HG02610 (cell line): Measurements from ENCODE around the gene MSANTD1.

ENCODE experiments used
- ATAC-seq: cut with Tn5 transposase; IDR thresholded peaks from one replicate; pipeline ENCODE4 v1.9.1; 2021; ENCODE audit warnings: mild to moderate bottlenecking, moderate library complexity; ENCODE audit not compliant: unreplicated experiment

Gene MSANTD1

DNA sequence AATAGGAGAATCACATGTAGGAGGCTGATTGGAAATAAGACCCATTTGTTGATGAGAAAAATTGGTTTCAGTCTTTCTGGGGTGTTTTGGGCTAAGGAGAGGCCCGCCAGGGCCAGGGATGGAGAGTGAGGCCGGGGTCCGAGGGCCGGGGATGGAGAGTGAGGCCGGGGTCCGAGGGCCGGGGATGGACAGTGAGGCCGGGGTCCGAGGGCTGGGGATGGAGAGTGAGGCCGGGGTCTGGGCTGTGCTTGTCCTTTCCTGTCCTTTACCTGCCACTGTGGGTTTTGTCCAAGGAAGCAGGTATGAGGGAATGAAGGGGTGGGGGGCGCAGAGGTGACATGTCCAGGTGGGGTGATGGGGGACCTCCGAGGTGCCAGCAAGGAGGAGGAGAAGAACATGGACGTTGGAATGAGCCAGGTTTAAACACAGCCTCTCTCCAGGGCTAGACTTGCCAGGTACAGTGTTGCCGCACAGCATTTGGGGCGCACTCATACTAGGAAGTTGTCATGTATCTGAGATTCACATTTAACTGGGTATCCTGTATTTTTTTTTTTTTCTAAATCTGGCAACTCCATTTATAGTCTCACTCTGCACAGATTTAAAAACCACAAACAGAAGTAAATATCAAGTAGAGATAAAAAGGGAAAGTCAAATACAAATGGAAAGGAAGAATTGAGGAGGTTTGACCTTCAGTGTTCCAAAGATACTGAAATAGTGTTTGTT lies 52.7 kb downstream of the MSANTD1 start:
- ATAC-seq, result no peak

DNA sequence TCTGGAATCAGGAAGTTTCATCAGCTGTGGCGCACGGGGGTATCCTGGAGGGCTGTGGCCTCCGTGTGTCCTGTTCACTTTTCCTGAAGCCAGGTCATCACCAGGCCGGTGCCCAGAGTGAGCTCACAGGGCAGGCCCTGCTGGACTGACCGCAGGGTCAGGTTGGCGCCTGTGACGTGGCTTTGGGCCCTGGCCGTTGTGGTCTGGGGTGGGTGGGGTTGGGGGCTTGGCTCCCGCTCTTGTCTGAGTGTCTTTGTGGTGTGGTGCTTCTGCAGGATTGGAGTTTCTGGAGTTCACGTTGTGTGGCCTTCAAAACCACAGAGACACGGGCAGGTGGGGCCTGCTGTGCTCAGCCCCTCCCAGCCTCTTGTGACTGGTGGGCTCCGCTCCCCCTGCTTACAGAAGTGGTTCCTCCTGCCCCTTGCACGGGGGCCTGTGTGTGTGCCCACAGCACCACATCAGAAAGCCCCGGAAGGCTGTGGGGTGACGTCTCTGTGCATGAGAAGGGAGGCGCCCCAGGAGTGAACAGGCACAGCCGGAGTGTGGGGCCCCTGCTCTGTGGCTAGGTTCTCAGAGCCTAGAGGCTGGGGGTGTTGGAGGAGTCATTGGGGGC lies 53.3 kb downstream of the MSANTD1 start:
- no peak for ATAC-seq

DNA sequence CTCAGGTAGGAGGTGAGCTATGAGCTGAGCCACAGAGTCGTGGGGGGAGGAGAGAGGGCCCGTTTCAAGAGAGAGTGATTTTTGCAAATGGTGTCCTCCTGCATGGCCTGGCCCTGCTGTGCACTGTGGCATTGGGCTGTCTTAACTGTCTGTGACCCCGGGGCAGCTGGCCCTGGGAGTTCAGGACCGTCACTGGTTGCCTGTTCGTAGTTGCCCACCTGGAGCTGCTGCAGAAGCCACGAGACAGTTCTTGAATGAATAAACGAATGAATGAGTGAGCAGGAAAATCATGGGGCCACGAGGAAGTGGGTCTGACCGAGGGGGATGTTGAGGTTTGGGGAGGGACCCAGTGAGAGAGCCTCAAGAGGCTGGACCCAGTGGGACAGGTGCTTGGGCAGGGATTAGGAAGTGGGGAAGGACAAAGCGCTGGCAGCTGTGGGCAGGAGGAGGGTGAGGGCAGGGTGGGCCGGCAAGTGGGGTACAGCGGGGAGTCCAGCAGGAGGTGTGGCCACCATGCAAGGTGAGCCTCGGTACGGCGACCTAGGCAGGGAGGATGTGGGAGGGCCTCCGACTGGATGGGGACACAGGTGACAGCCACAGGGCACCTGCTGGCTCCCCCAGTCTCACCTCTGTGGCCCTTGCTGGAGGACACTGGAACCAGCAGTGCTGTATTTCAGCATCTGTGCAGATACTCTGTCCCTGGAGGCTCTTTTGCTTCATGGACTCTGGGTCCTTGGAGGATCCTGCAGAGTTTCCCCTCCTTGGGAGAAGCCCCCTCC lies 54.0 kb downstream of the MSANTD1 start:
- ATAC-seq, result no peak

DNA sequence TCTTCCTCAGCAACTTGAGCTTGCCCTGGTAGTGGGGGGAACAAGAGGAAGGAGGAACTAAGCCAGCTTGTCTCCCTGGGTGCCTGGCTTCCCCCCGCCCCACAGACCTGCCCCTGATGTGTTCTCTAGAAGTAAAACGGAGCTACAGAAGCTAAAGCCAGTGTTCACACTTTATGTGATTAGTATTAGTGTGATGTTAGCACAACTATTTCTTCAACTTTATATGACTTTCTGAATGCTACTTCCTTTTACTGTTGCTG lies 54.5 kb downstream of the MSANTD1 start:
- ATAC-seq, result no peak

DNA sequence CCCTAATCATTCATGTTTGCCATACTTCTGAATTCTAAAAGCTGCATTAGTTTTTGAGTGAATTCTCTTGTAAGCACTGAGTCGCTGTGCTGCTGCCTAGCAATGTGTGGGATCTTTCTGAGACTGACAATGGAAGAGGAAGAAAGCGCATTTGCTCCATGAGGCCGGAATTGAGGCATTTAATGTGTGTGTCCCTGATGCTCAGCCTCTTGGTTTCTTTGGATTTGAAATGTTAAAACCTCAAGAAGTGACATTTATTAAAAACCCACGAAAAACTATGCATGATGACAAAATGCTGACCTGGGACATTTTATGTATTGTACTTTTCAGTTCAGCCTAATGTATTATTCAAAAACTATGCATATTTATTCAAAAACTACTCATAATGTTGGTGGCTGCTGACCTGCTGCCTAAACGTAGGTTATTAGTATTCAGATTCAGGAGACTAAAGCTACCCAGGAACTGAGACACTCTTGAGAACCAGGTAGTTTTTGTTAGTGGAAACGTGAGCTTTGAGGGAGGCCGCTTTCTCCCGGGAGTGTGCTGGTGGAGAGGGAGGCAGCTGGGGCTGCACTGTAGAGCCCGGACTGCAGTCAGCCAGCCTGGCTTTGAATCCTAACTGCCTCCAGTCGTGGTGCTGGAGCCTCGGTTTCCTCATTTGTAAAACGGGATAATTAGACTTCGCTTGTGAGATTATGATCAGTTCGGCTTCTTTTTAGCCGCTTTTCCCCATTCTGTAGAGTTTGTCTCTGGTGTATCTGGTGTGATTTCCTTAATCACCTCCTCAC lies 55.2 kb downstream of the MSANTD1 start:
- no peak for ATAC-seq

DNA sequence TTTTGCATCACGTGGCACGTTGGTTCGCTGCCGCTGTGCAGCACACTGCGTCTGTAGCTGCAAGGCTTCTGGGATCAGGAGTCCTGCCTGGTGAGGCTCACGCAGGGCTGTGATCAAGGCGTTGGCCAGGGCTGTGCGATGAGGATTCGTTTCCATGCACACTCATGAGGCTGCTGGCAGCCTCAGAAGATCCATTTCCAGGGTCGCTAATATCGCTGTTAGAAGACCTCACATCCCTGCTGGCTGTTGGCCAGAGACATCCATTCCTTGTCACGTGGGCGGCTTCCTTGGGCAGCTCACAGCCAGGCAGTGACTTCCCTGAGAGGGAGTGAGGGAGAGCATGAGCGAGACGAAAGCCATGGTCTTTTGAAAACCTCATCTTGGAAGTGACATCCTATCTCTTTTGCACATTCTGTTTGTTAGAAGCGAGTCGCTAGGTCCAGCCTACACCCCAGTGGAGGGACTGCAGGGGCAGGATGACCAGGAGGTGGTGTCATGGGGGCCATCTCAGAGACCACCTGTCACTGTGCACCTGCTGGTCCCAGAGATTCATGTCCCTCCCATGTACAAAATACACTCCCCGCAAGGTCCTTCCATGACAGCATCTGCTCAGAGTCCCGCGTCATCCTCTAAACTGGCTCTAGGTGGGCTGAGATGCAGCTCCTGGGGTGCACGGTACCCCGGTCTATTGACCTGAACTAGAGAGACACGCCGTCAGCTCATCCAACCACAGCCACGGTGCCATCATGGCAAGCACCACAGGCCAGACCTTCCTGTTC lies 56.1 kb downstream of the MSANTD1 start:
- ATAC-seq, result no peak

DNA sequence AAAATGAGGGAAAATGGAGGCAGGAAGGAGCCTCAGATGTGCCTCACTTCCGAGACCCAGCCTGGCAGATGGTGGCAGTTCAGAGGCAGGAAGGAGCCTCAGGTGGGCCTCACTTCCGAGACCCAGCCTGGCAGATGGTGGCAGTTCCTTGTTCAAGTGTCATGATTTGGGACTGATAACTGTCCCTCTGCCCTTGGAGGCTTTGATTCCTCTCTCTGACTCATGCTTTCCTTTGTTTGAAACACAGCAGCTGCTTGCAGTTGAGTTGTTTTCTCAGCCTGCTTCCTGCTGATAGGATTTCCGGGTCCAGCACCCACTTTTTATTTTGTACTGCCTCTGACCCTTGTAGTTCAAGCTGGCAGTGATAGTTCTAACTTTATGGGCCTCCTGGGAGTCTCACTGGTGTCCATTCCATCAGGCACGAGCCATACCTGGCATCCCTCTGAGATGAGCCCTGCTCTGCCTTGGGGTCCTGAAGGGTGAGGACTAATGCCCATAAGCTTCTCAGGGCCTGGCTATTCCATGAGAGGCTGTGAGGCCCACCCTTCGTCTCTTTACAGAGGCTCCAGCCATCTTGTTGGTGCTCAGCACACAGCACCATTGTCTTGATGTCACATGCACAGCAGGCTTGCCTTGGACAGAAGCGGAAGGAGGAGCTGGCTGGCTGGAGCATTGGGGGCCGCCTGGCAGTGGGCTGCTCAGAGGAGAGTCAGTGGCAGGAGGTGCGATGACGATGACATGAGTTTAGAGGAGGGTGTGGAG lies 56.8 kb downstream of the MSANTD1 start:
- ATAC-seq, result no peak
